Activated B cell treated with CpG ODN at 0.5 μM for 24 hours (primary cell): ENCODE measurements around the gene TCF12. TPM values are rescaled to one million over a fixed set of nuclear protein-coding genes. Genes with fewer than 3 reads are reported as not detected.

Experiments used
- ATAC-seq: fragments of 200-7000 bp; cut with Tn5 transposase; one replicate; pipeline ENCODE4 v1.10.0; 2021; ENCODE audit warnings: low read depth, mild to moderate bottlenecking, moderate library complexity
- CTCF ChIA-PET: fragments of 350-600 bp; sonication (Branson Sonifier 250); formaldehyde crosslinking; loops from one replicate; lab custom pipeline; 2021; ENCODE audit warnings: antibody characterized with exemption; lab: Charles Lee
- POLR2A ChIA-PET: fragments of 350-600 bp; sonication (Branson Sonifier 250); formaldehyde crosslinking; loops from one replicate; lab custom pipeline; 2021; ENCODE audit warnings: antibody characterized with exemption; lab: Charles Lee
- DNase-seq: peaks from one replicate; pipeline ENCODE4 v3.0.0; 2022
- H3K27ac Mint-ChIP-seq: one replicate; pipeline ENCODE4 v1.8.0; 2020; ENCODE audit warnings: mixed read lengths
- H3K27me3 Mint-ChIP-seq: one replicate; pipeline ENCODE4 v1.8.0; 2021; ENCODE audit warnings: mixed read lengths
- H3K36me3 Mint-ChIP-seq: one replicate; pipeline ENCODE4 v1.8.0; 2021; ENCODE audit warnings: low read depth, mixed read lengths
- H3K4me1 Mint-ChIP-seq: one replicate; pipeline ENCODE4 v1.8.0; 2021; ENCODE audit warnings: mixed read lengths
- H3K4me3 Mint-ChIP-seq: one replicate; pipeline ENCODE4 v1.8.0; 2020; ENCODE audit warnings: mild to moderate bottlenecking, mixed read lengths
- H3K9me3 Mint-ChIP-seq: one replicate; pipeline ENCODE4 v1.8.0; 2020; ENCODE audit warnings: mixed read lengths
- CTCF ChIP-seq: fragments of 200-600 bp; IDR thresholded peaks from one replicate; pipeline ENCODE4 v1.8.0; 2022; ENCODE audit warnings: antibody characterized with exemption, mild to moderate bottlenecking
- intact Hi-C: fragments of 100-400 bp; cut with micrococcal nuclease; formaldehyde crosslinking; loops from one replicate; pipeline ENCODE4 v1.15.1; 2024
- total RNA-seq: library from RNA; stranded (reverse); gene quantifications from 2 replicates; pipeline ENCODE4 v1.2.3, GENCODE V29; 2022

TCF12 gene
- total RNA-seq, 1 donor from 2014 or later = 119 TPM

GRCh38 chr15:57165992-57166391 lies 247.5 kb downstream of the TCF12 start:
- no peak overlapping the region for H3K4me3 Mint-ChIP-seq
- H3K27me3 Mint-ChIP-seq = no peaks in the 10 kb centered on the region
- no peak for TF ChIP-seq CTCF
- peaks cover 34% of the 10 kb centered on the region for H3K36me3 Mint-ChIP-seq
- no peak overlapping the region for H3K27ac Mint-ChIP-seq
- intact Hi-C loops = no loop called here
- peaks cover 13% of the 10 kb centered on the region for H3K4me1 Mint-ChIP-seq
- DNase-seq (no peak), ATAC-seq (no peak)
- CTCF ChIA-PET = interaction anchor here (2.5 kb wide), 1 partner anchor 20 kb away, joined by 11 read pairs; no protein-coding TSS in a partner anchor
- peaks cover 6% of the 10 kb centered on the region for H3K9me3 Mint-ChIP-seq
- POLR2A ChIA-PET = interaction anchor here (1.1 to 1.3 kb wide), 2 partner anchors 121 to 134 kb away, joined by 4 to 6 read pairs; no protein-coding TSS in a partner anchor

GRCh38 chr15:57167821-57168395 lies 249.5 kb downstream of the TCF12 start:
- Mint-ChIP-seq H3K27ac (no peak overlapping the region), H3K4me3 (no peak overlapping the region), H3K36me3 (peaks cover 39% of the 10 kb centered on the region), H3K4me1 (peaks cover 15% of the 10 kb centered on the region), H3K27me3 (no peaks in the 10 kb centered on the region), H3K9me3 (peaks cover 6% of the 10 kb centered on the region)
- no peak for TF ChIP-seq CTCF
- ChIA-PET CTCF (interaction anchor here (0.8 to 2.5 kb wide), 2 partner anchors 9 to 22 kb away, joined by 3 to 11 read pairs; no protein-coding TSS in a partner anchor), POLR2A (no interaction called here)
- no peak for DNase-seq
- ATAC-seq = no peak
- intact Hi-C loops = no loop called here

GRCh38 chr15:57169643-57170042 lies 251.2 kb downstream of the TCF12 start:
- Mint-ChIP-seq H3K27me3 (no peaks in the 10 kb centered on the region), H3K27ac (no peak overlapping the region), H3K36me3 (peaks cover 31% of the 10 kb centered on the region), H3K4me3 (no peak overlapping the region), H3K4me1 (peaks cover 18% of the 10 kb centered on the region), H3K9me3 (no peaks in the 10 kb centered on the region)
- no peak for TF ChIP-seq CTCF
- ATAC-seq = no peak
- no peak for DNase-seq
- ChIA-PET POLR2A (no interaction called here), CTCF (interaction anchor here (1.2 kb wide), 1 partner anchor 44 kb away, joined by 4 read pairs; no protein-coding TSS in a partner anchor)
- intact Hi-C loops = loop anchor here (1.0 kb wide), 1 partner anchor 10 kb away; no protein-coding TSS in a partner anchor

- H3K36me3 Mint-ChIP-seq = peaks cover 31% of the 10 kb centered on the region
- DNase-seq (no peak), ATAC-seq (no peak)
- CTCF ChIA-PET = no interaction called here
- H3K27me3 Mint-ChIP-seq = no peaks in the 10 kb centered on the region
- H3K9me3 Mint-ChIP-seq = no peaks in the 10 kb centered on the region
- no peak for TF ChIP-seq CTCF
- POLR2A ChIA-PET = no interaction called here
- H3K4me3 Mint-ChIP-seq = no peak overlapping the region
- no peak overlapping the region for H3K27ac Mint-ChIP-seq
- intact Hi-C loops = no loop called here
- peaks cover 14% of the 10 kb centered on the region for H3K4me1 Mint-ChIP-seq
Observed at GRCh38 chr15:57171426-57171825, 253.0 kb downstream of the TCF12 start.

GRCh38 chr15:57172925-57173324 lies 254.5 kb downstream of the TCF12 start:
- POLR2A ChIA-PET = no interaction called here
- Mint-ChIP-seq H3K9me3 (no peaks in the 10 kb centered on the region), H3K36me3 (peaks cover 30% of the 10 kb centered on the region), H3K27me3 (no peaks in the 10 kb centered on the region), H3K27ac (no peak overlapping the region), H3K4me1 (peaks cover 9% of the 10 kb centered on the region), H3K4me3 (no peak overlapping the region)
- TF ChIP-seq CTCF = no peak
- no peak for DNase-seq
- intact Hi-C loops = no loop called here
- no peak for ATAC-seq
- CTCF ChIA-PET = interaction anchor here (1.2 kb wide), 1 partner anchor 133 kb away, joined by 5 read pairs; no protein-coding TSS in a partner anchor
